Measurements from ENCODE around the gene ARPC3. TPM values are rescaled to one million over a fixed set of nuclear protein-coding genes. Genes with fewer than 3 reads are reported as not detected.
"Not testable (repeated sequence)": the region's sequence is repeated elsewhere in the genome, so short reads cannot be mapped to it uniquely, and the experiment has no call there.

Gene ARPC3
- polyA plus RNA-seq, 3 donors: 133 to 1,727 (median 1,716) TPM

GRCh38 chr12:110467847-110468213 lies 17.7 kb upstream of the ARPC3 start:
- DNase-seq: no peak
- Histone ChIP-seq H3K27ac (ENCODE audit: low read depth in 1 of 2, low read length in 2 of 2) (peak overlapping the region; percentile 60 to 79), H4K20me1 (ENCODE audit: insufficient read depth, low read length) (no peaks in the 10 kb centered on the region), H3K9ac (ENCODE audit: insufficient read depth, low read length, poor library complexity, severe bottlenecking) (peak overlapping the region; percentile 80), H3K4me1 (ENCODE audit: control insufficient read depth in 1 of 2, insufficient read depth in 2 of 2, low read length in 2 of 2) (peaks cover 23 to 34% of the 10 kb centered on the region in 2 donors), H3K4me3 (replicated peaks in 1 of 3; ENCODE audit: low read depth in 2 of 3, low read length in 3 of 3) (peak overlapping the region; percentile 62 to 96 (median 76)), H3K36me3 (replicated peaks in 1 of 2; ENCODE audit: control insufficient read depth in 1 of 2, insufficient read depth in 2 of 2, low read length in 2 of 2) (peaks cover 21 to 24% of the 10 kb centered on the region in 2 donors), H3K27me3 (ENCODE audit: control insufficient read depth in 2 of 2, insufficient read depth in 2 of 2, low read length in 2 of 2) (no peaks in the 10 kb centered on the region), H3K4me2 (replicated peaks; ENCODE audit: extremely low read depth, low read length, poor library complexity, severe bottlenecking) (peak overlapping the region; percentile 100), H3K79me2 (ENCODE audit: insufficient read depth, low read length) (peaks cover 72% of the 10 kb centered on the region), H3K9me3 (replicated peaks in 1 of 2; ENCODE audit: control insufficient read depth in 1 of 2, insufficient read depth in 1 of 2, low read length in 2 of 2) (no peaks in the 10 kb centered on the region), H2AFZ (ENCODE audit: insufficient read depth, low read depth, low read length, poor library complexity, severe bottlenecking) (peak overlapping the region; percentile 100)
- intact Hi-C loops (cut with micrococcal nuclease): loop anchor here (1.0 to 5.0 kb wide), 5 partner anchors 17 to 139 kb away; partner anchors contain the start of genes RAD9B (in 2 of the 2), VPS29 (in 2 of the 2) and ARPC3 (in 1 of the 2)
- Mint-ChIP-seq H3K4me3 (peak overlapping the region; percentile 100), H3K27ac (peak overlapping the region; percentile 90 to 98 (median 95)), H3K27me3 (ENCODE audit: low read depth in 3 of 3) (peaks cover 0 to 1% (median 0%) of the 10 kb centered on the region in 3 donors), H3K4me1 (peaks cover 25% of the 10 kb centered on the region), H3K9me3 (peaks cover 0 to under 1% (median 0%) of the 10 kb centered on the region in 7 donors), H3K36me3 (peaks cover 21 to 31% of the 10 kb centered on the region in 2 donors)
- TF ChIP-seq CTCF (IDR thresholded peaks at IDR 0.05): no peak
- WGBS (ENCODE audit: insufficient coverage): 0% methylated on average over 12 of the region's 15 CpGs

GRCh38 chr12:110466791-110467190 lies 16.7 kb upstream of the ARPC3 start:
- peak overlapping the region in 1 of 3 experiments; percentile 96 for H3K4me3 ChIP-seq (replicated peaks in 1 of 3; ENCODE audit: low read depth in 2 of 3, low read length in 3 of 3)

GRCh38 chr12:110465765-110466164 lies 15.6 kb upstream of the ARPC3 start:
- Mint-ChIP-seq H3K4me1 (peaks cover 27% of the 10 kb centered on the region), H3K36me3 (peaks cover 33 to 48% of the 10 kb centered on the region in 2 donors)
- H3K9me3 ChIP-seq (replicated peaks in 1 of 2; ENCODE audit: control insufficient read depth in 1 of 2, insufficient read depth in 1 of 2, low read length in 2 of 2); H3K27ac Mint-ChIP-seq; DNase-seq; H4K20me1 ChIP-seq (ENCODE audit: insufficient read depth, low read length); H3K27me3 ChIP-seq (ENCODE audit: control insufficient read depth in 2 of 2, insufficient read depth in 2 of 2, low read length in 2 of 2); H3K27me3 Mint-ChIP-seq (ENCODE audit: low read depth in 3 of 3); H3K4me2 ChIP-seq (replicated peaks; ENCODE audit: extremely low read depth, low read length, poor library complexity, severe bottlenecking); H3K9ac ChIP-seq (ENCODE audit: insufficient read depth, low read length, poor library complexity, severe bottlenecking); H3K9me3 Mint-ChIP-seq; H2AFZ ChIP-seq (ENCODE audit: insufficient read depth, low read depth, low read length, poor library complexity, severe bottlenecking); H3K4me3 ChIP-seq (replicated peaks in 1 of 3; ENCODE audit: low read depth in 2 of 3, low read length in 3 of 3); H3K4me3 Mint-ChIP-seq: not testable (repeated sequence)
- 98% methylated on average over 8 of the region's 11 CpGs for WGBS (ENCODE audit: insufficient coverage)
- Histone ChIP-seq H3K27ac (ENCODE audit: low read depth in 1 of 2, low read length in 2 of 2) (peak overlapping the region in 1 of 2 donors; percentile 31), H3K36me3 (replicated peaks in 1 of 2; ENCODE audit: control insufficient read depth in 1 of 2, insufficient read depth in 2 of 2, low read length in 2 of 2) (peaks cover 30 to 44% of the 10 kb centered on the region in 2 donors), H3K79me2 (ENCODE audit: insufficient read depth, low read length) (peaks cover 82% of the 10 kb centered on the region), H3K4me1 (ENCODE audit: control insufficient read depth in 1 of 2, insufficient read depth in 2 of 2, low read length in 2 of 2) (peaks cover 23 to 34% of the 10 kb centered on the region in 2 donors)
- intact Hi-C loops (cut with micrococcal nuclease): loop anchor here (5.0 kb wide), 2 partner anchors 37 to 142 kb away; partner anchors contain the start of genes RAD9B (in 1 of the 2) and VPS29 (in 1 of the 2)

More at GRCh38 chr12:110466791-110467190, 16.7 kb upstream of the ARPC3 start:
- Mint-ChIP-seq H3K4me1 (peaks cover 27% of the 10 kb centered on the region), H3K27me3 (ENCODE audit: low read depth in 3 of 3) (peaks cover 0 to 1% (median 0%) of the 10 kb centered on the region in 3 donors), H3K36me3 (peaks cover 26 to 41% of the 10 kb centered on the region in 2 donors), H3K9me3 (peaks cover 0 to 2% (median 0%) of the 10 kb centered on the region in 7 donors), H3K27ac (peak overlapping the region in 5 of 7 donors; percentile 26 to 90 (median 78)), H3K4me3 (peak overlapping the region; percentile 16 to 26)
- H4K20me1 ChIP-seq (ENCODE audit: insufficient read depth, low read length): no peaks in the 10 kb centered on the region
- H3K27me3 ChIP-seq (ENCODE audit: control insufficient read depth in 2 of 2, insufficient read depth in 2 of 2, low read length in 2 of 2): no peaks in the 10 kb centered on the region
- WGBS (ENCODE audit: insufficient coverage): 47% methylated on average over 4 of the region's 5 CpGs
- H2AFZ ChIP-seq (ENCODE audit: insufficient read depth, low read depth, low read length, poor library complexity, severe bottlenecking): no peak overlapping the region
- peaks cover 77% of the 10 kb centered on the region for H3K79me2 ChIP-seq (ENCODE audit: insufficient read depth, low read length)
- peak overlapping the region; percentile 33 for H3K9ac ChIP-seq (ENCODE audit: insufficient read depth, low read length, poor library complexity, severe bottlenecking)
- H3K27ac ChIP-seq (ENCODE audit: low read depth in 1 of 2, low read length in 2 of 2): peak overlapping the region; percentile 13 to 79
- H3K4me2 ChIP-seq (replicated peaks; ENCODE audit: extremely low read depth, low read length, poor library complexity, severe bottlenecking): peak overlapping the region; percentile 100
- DNase-seq: peak in 1 of 3 donors; percentile 16
- TF ChIP-seq CTCF (IDR thresholded peaks at IDR 0.05): no peak
- no peaks in the 10 kb centered on the region for H3K9me3 ChIP-seq (replicated peaks in 1 of 2; ENCODE audit: control insufficient read depth in 1 of 2, insufficient read depth in 1 of 2, low read length in 2 of 2)
- peaks cover 23 to 34% of the 10 kb centered on the region in 2 donors for H3K4me1 ChIP-seq (ENCODE audit: control insufficient read depth in 1 of 2, insufficient read depth in 2 of 2, low read length in 2 of 2)
- intact Hi-C loops (cut with micrococcal nuclease): loop anchor here (5.0 kb wide), 2 partner anchors 36 to 141 kb away; partner anchors contain the start of genes RAD9B (in 1 of the 2) and VPS29 (in 1 of the 2)
- peaks cover 27 to 34% of the 10 kb centered on the region in 2 donors for H3K36me3 ChIP-seq (replicated peaks in 1 of 2; ENCODE audit: control insufficient read depth in 1 of 2, insufficient read depth in 2 of 2, low read length in 2 of 2)
